Measurements from ENCODE around the gene AFDN.

GRCh38 chr6:167858842-167859664 is 32.3 kb downstream of the AFDN start:
- TF ChIP-seq TEAD4 (CRISPR knock-in tag; IDR thresholded peaks at IDR 0.05) (no peak), ETV6 (CRISPR knock-in tag; IDR thresholded peaks at IDR 0.05) (no peak)
- TF ChIP-seq, protein P1, sequence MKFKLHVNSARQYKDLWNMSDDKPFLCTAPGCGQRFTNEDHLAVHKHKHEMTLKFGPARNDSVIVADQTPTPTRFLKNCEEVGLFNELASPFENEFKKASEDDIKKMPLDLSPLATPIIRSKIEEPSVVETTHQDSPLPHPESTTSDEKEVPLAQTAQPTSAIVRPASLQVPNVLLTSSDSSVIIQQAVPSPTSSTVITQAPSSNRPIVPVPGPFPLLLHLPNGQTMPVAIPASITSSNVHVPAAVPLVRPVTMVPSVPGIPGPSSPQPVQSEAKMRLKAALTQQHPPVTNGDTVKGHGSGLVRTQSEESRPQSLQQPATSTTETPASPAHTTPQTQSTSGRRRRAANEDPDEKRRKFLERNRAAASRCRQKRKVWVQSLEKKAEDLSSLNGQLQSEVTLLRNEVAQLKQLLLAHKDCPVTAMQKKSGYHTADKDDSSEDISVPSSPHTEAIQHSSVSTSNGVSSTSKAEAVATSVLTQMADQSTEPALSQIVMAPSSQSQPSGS (CRISPR knock-in tag; IDR thresholded peaks at IDR 0.05; ENCODE audit: borderline replicate concordance, low read depth) = no peak
- TF ChIP-seq, protein P2, sequence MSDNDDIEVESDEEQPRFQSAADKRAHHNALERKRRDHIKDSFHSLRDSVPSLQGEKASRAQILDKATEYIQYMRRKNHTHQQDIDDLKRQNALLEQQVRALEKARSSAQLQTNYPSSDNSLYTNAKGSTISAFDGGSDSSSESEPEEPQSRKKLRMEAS (CRISPR knock-in tag; IDR thresholded peaks at IDR 0.05) = no peak
